ENCODE results near the gene LTV1. TPM values are rescaled to one million over a fixed set of nuclear protein-coding genes. Genes with fewer than 3 reads are reported as not detected.

The LTV1 gene
- total RNA-seq, 1 donor from 2014 or later, result 25.4 TPM

GRCh38 chr6:143838395-143838794, 4.7 kb upstream of the LTV1 start:
- Histone ChIP-seq H3K9me3 (ENCODE audit: insufficient read depth, low read depth, low read length) (no peaks in the 10 kb centered on the region), H2AFZ (ENCODE audit: low read depth, low read length) (no peak overlapping the region), H3K4me2 (ENCODE audit: low read length) (no peak overlapping the region), H3K4me1 (ENCODE audit: insufficient read depth, low read length) (peaks cover 3% of the 10 kb centered on the region), H3K36me3 (ENCODE audit: insufficient read depth, low read length) (no peaks in the 10 kb centered on the region), H3K4me3 (ENCODE audit: insufficient read depth, low read depth, low read length) (no peak overlapping the region), H4K20me1 (ENCODE audit: insufficient read depth, low read length) (no peaks in the 10 kb centered on the region), H3K79me2 (ENCODE audit: insufficient read depth, low read length) (peaks cover 3% of the 10 kb centered on the region), H3K27ac (ENCODE audit: low read depth, low read length) (no peak overlapping the region), H3K9ac (ENCODE audit: low read length) (no peak overlapping the region), H3K27me3 (ENCODE audit: insufficient read depth, low read length) (no peaks in the 10 kb centered on the region)
- no peaks in the 10 kb centered on the region for H3K9me3 Mint-ChIP-seq (ENCODE audit: unreplicated experiment)
- no peaks in the 10 kb centered on the region for H3K4me1 Mint-ChIP-seq (ENCODE audit: low read depth, unreplicated experiment)
- no peaks in the 10 kb centered on the region for H3K36me3 Mint-ChIP-seq (ENCODE audit: low read depth, unreplicated experiment)
- H3K27me3 Mint-ChIP-seq (ENCODE audit: low read depth, unreplicated experiment), result no peaks in the 10 kb centered on the region
- DNase-seq (ENCODE audit: low read depth) (no peak), FAIRE-seq (no peak)
- H3K27ac Mint-ChIP-seq (ENCODE audit: unreplicated experiment), result no peak overlapping the region
- TF ChIP-seq EZH2 (IDR thresholded peaks at IDR 0.05; ENCODE audit: insufficient read depth, low read length) (no peak), CTCF (IDR thresholded peaks at IDR 0.05; ENCODE audit: insufficient read depth, low read depth, low read length) (no peak)
- no peak overlapping the region for H3K4me3 Mint-ChIP-seq (ENCODE audit: unreplicated experiment)

- no peaks in the 10 kb centered on the region for H3K36me3 ChIP-seq (ENCODE audit: insufficient read depth, low read length)
- peaks cover 6% of the 10 kb centered on the region for H3K4me1 ChIP-seq (ENCODE audit: insufficient read depth, low read length)
- Mint-ChIP-seq H3K27me3 (ENCODE audit: low read depth, unreplicated experiment) (no peaks in the 10 kb centered on the region), H3K4me3 (ENCODE audit: unreplicated experiment) (no peak overlapping the region), H3K27ac (ENCODE audit: unreplicated experiment) (no peak overlapping the region), H3K4me1 (ENCODE audit: low read depth, unreplicated experiment) (peaks cover 2% of the 10 kb centered on the region), H3K9me3 (ENCODE audit: unreplicated experiment) (no peaks in the 10 kb centered on the region), H3K36me3 (ENCODE audit: low read depth, unreplicated experiment) (no peaks in the 10 kb centered on the region)
- H3K79me2 ChIP-seq (ENCODE audit: insufficient read depth, low read length), result peaks cover 11% of the 10 kb centered on the region
- no peaks in the 10 kb centered on the region for H3K27me3 ChIP-seq (ENCODE audit: insufficient read depth, low read length)
- DNase-seq (ENCODE audit: low read depth) (no peak), FAIRE-seq (no peak)
- H3K4me3 ChIP-seq (ENCODE audit: insufficient read depth, low read depth, low read length), result no peak overlapping the region
- no peaks in the 10 kb centered on the region for H4K20me1 ChIP-seq (ENCODE audit: insufficient read depth, low read length)
- no peak overlapping the region for H2AFZ ChIP-seq (ENCODE audit: low read depth, low read length)
- no peak overlapping the region for H3K27ac ChIP-seq (ENCODE audit: low read depth, low read length)
- no peak for TF ChIP-seq CTCF (IDR thresholded peaks at IDR 0.05; ENCODE audit: insufficient read depth, low read depth, low read length)
- TF ChIP-seq EZH2 (IDR thresholded peaks at IDR 0.05; ENCODE audit: insufficient read depth, low read length), result no peak
- H3K9me3 ChIP-seq (ENCODE audit: insufficient read depth, low read depth, low read length), result no peaks in the 10 kb centered on the region
- H3K9ac ChIP-seq (ENCODE audit: low read length), result no peak overlapping the region
- no peak overlapping the region for H3K4me2 ChIP-seq (ENCODE audit: low read length)
These were observed 3.9 kb upstream of the LTV1 start for GRCh38 chr6:143839196-143839595.

- FAIRE-seq, result no peak
- H3K4me2 ChIP-seq (ENCODE audit: low read length), result no peak overlapping the region
- Mint-ChIP-seq H3K9me3 (ENCODE audit: unreplicated experiment) (no peaks in the 10 kb centered on the region), H3K4me1 (ENCODE audit: low read depth, unreplicated experiment) (peaks cover 4% of the 10 kb centered on the region), H3K27ac (ENCODE audit: unreplicated experiment) (no peak overlapping the region), H3K4me3 (ENCODE audit: unreplicated experiment) (no peak overlapping the region), H3K36me3 (ENCODE audit: low read depth, unreplicated experiment) (no peaks in the 10 kb centered on the region), H3K27me3 (ENCODE audit: low read depth, unreplicated experiment) (no peaks in the 10 kb centered on the region)
- TF ChIP-seq EZH2 (IDR thresholded peaks at IDR 0.05; ENCODE audit: insufficient read depth, low read length) (no peak), CTCF (IDR thresholded peaks at IDR 0.05; ENCODE audit: insufficient read depth, low read depth, low read length) (no peak)
- H3K9ac ChIP-seq (ENCODE audit: low read length), result no peak overlapping the region
- H3K27ac ChIP-seq (ENCODE audit: low read depth, low read length), result no peak overlapping the region
- H3K36me3 ChIP-seq (ENCODE audit: insufficient read depth, low read length), result peaks cover 11% of the 10 kb centered on the region
- H3K4me3 ChIP-seq (ENCODE audit: insufficient read depth, low read depth, low read length), result no peak overlapping the region
- H4K20me1 ChIP-seq (ENCODE audit: insufficient read depth, low read length), result no peaks in the 10 kb centered on the region
- no peak for DNase-seq (ENCODE audit: low read depth)
- peaks cover 9% of the 10 kb centered on the region for H3K4me1 ChIP-seq (ENCODE audit: insufficient read depth, low read length)
- no peak overlapping the region for H2AFZ ChIP-seq (ENCODE audit: low read depth, low read length)
- peaks cover 26% of the 10 kb centered on the region for H3K79me2 ChIP-seq (ENCODE audit: insufficient read depth, low read length)
- no peaks in the 10 kb centered on the region for H3K9me3 ChIP-seq (ENCODE audit: insufficient read depth, low read depth, low read length)
- H3K27me3 ChIP-seq (ENCODE audit: insufficient read depth, low read length), result no peaks in the 10 kb centered on the region
These were observed 2.4 kb upstream of the LTV1 start for GRCh38 chr6:143840595-143841265.

Data from astrocyte (in vitro differentiated cells and primary cell).